Frontal cortex (tissue), 4 donors: ENCODE results near the gene ZNF19. TPM values are rescaled to one million over a fixed set of nuclear protein-coding genes. Genes with fewer than 3 reads are reported as not detected.

Source experiments
- DNase-seq, 2 donors: peaks; one replicate each; pipeline ENCODE4 v3.0.0; 2012; ENCODE audit warnings: low spot score in 2 of 2
- FAIRE-seq: peaks from 2 replicates; lab custom pipeline; 2012; peaks lifted over from hg19 to GRCh38; lab: Jason Lieb, UNC
- total RNA-seq: library from RNA; depleted of rRNA; stranded (reverse); fragments of >200 nt; gene quantifications from one replicate; pipeline ENCODE4 v1.2.3, GENCODE V29; 2014
- donor health status: control.
- donor health status: control.
- donor health status: control.

The ZNF19 gene
- total RNA-seq, 1 donor from 2014 or later: 6.5 TPM

- no peak for FAIRE-seq
- no peak for DNase-seq
These were observed 3.7 kb upstream of the ZNF19 start for GRCh38 chr16:71492786-71493185.

GRCh38 chr16:71491054-71491453, 1.9 kb upstream of the ZNF19 start:
- FAIRE-seq (no peak), DNase-seq (no peak)

GRCh38 chr16:71490361-71490760, 1.2 kb upstream of the ZNF19 start:
- DNase-seq: no peak
- no peak for FAIRE-seq

- peak; percentile 71 to 81 for DNase-seq
- peak; percentile 24 for FAIRE-seq
These were observed 4.9 kb downstream of the ZNF19 start for GRCh38 chr16:71484006-71484893.

- FAIRE-seq (no peak), DNase-seq (no peak)
These were observed 6.6 kb downstream of the ZNF19 start for GRCh38 chr16:71482569-71482968.

- FAIRE-seq: no peak
- DNase-seq: no peak
These were observed 8.2 kb downstream of the ZNF19 start for GRCh38 chr16:71480956-71481355.

GRCh38 chr16:71479420-71479819, 9.7 kb downstream of the ZNF19 start:
- no peak for FAIRE-seq
- DNase-seq: peak in 1 of 2 donors; percentile 20

- FAIRE-seq (no peak), DNase-seq (no peak)
These were observed 12.5 kb downstream of the ZNF19 start for GRCh38 chr16:71476457-71477124.

GRCh38 chr16:71474864-71475263, 14.3 kb downstream of the ZNF19 start:
- DNase-seq (no peak), FAIRE-seq (no peak)

- no peak for FAIRE-seq
- no peak for DNase-seq
These were observed 15.2 kb downstream of the ZNF19 start for GRCh38 chr16:71473891-71474290.

- FAIRE-seq: no peak
These were observed 16.2 kb downstream of the ZNF19 start for GRCh38 chr16:71472931-71473330.

GRCh38 chr16:71472051-71472450, 17.1 kb downstream of the ZNF19 start:
- FAIRE-seq: no peak
- no peak for DNase-seq

More at GRCh38 chr16:71472931-71473330, 16.2 kb downstream of the ZNF19 start:
- no peak for DNase-seq

- DNase-seq (no peak), FAIRE-seq (no peak)
These were observed 21.3 kb downstream of the ZNF19 start for GRCh38 chr16:71467810-71468209.

- no peak for FAIRE-seq
- no peak for DNase-seq
These were observed 24.9 kb downstream of the ZNF19 start for GRCh38 chr16:71464231-71464630.

- FAIRE-seq: no peak
These were observed 27.2 kb downstream of the ZNF19 start, which contains the start of gene ZNF23 for GRCh38 chr16:71461686-71462648. TSS of gene ZNF23 (minus strand) at chr16:71462247. CDS start at chr16:71456796, 5,451 bp downstream.

GRCh38 chr16:71460941-71461340, 28.2 kb downstream of the ZNF19 start:
- no peak for FAIRE-seq
- no peak for DNase-seq

More at GRCh38 chr16:71461686-71462648, 27.2 kb downstream of the ZNF19 start, which contains the start of gene ZNF23:
- peak; percentile 86 to 95 for DNase-seq

- DNase-seq (no peak), FAIRE-seq (no peak)
These were observed 28.9 kb downstream of the ZNF19 start for GRCh38 chr16:71460236-71460635.

- FAIRE-seq: no peak
These were observed 29.6 kb downstream of the ZNF19 start for GRCh38 chr16:71459510-71459909.

GRCh38 chr16:71456801-71457200, 32.3 kb downstream of the ZNF19 start:
- DNase-seq (no peak), FAIRE-seq (no peak)

More at GRCh38 chr16:71459510-71459909, 29.6 kb downstream of the ZNF19 start:
- no peak for DNase-seq

GRCh38 chr16:71453036-71453435, 36.1 kb downstream of the ZNF19 start:
- no peak for DNase-seq
- no peak for FAIRE-seq
